KG1 (cell line): ENCODE data around the gene FNDC3B.
"Not testable (repeated sequence)": the region's sequence is repeated elsewhere in the genome, so short reads cannot be mapped to it uniquely, and the experiment has no call there.

ENCODE experiments used
- DNase-seq: peaks from one replicate; lab custom pipeline; 2025; lab: John Stamatoyannopoulos, UW

Gene FNDC3B

DNA sequence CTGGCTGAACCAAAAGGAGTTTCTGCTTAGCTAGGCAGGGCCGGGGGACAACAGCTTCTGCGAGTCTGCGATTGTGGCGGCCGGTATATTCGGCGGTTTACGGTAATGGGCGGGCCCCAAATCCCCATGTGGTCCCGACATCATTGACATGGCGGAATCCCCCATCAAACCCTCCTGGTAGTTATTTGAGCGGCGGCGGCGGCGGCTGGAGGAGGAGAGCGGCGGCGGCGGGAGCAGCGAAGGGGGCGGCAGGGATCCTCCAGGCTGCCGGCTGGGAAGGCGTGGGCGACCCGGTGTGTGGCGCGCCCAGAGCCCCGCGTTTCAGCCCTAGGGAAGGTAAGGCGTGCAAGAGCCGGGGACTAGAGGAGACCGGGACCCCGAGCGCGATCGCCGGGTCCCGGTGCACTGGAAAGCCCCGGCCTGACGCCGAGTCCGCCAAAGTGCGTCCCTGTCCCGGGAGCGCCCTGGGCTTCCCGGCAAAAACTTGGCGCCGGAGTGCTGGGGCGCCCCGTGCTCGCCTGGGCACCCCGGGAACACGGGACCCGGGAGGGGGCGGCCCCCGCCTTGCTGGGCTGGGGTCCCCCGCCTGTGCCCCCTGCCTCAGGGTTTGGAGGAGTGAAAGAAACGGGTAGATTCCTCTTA, at the start of gene FNDC3B:
TSS of gene FNDC3B (plus strand) at position 143 of the 642 bp plus-strand sequence. CDS start 72,902 bp downstream, outside the sequence.
- DNase-seq: peak; percentile 93

DNA sequence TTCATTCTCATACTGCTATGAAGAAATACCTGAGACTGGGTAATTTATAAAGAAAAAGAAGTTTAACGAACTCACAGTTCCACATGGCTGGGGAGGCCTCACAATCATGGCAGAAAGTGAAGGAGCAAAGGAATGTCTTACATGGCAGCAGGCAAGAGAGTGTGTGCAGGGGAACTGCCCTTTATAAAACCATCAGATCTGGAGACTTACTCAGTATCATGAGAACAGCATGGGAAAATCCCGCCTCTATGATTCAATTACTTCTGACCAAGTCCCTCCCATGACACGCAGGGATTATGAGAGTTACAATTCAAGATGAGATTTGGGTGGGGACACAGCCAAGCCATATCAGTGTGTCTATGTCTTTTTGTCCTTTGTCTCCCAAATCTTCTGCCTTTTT, 49.1 kb upstream of the FNDC3B start:
- not testable (repeated sequence) for DNase-seq

DNA sequence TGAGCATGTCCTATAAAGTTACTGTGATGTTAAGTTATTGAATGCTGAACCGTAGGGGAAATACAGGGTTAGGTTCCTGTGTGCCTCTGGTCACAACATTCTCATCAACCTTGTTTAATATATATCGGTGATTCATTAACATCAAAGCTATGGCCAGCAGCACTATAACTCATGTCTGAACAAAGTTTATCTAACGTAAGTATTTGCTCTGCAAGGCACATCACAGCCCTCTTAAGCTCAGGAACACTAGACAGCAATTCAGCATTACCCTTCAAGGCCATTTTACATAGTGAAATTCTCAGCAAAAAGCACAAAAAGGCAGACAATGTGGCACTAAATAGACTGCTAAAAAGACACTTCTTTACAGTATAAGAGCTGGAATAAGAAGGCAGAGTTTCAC, 48.2 kb upstream of the FNDC3B start:
- no peak for DNase-seq

DNA sequence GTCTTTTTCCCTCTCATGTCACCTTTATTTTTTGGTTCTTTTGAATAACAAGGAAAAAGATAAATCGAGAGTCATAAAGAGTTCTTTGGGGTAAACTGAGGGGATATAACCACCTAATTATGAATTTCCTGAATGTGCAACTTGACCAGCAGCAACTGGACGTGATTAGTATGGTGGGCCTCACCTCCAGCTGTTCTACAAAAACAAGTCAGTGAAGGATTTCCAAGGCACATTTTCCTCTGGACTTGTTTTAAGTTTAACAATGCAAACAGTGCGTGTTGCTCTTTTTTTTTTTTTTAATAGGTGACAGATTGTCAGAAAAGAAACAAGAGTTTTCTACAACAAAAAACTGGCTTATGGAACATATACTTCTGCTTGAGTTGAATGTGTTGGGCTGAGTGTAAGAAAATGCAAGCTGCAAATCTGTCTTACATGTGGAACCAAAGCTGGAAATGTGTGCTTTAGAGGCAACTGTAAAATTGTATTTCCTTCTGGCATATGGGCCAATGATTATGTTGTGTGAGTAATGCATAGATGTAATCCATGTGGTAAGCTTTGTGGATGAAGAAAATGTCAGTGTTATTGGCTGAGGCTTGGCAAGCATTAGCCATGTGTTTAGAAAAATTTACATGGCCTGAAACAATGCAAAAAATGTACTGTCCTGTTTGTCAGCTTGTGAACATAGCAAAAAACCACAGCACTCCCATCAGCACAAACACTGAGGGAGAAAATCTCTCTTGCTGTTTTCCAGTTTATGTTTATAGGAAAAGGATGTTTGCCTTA, 44.5 kb upstream of the FNDC3B start:
- DNase-seq: no peak

DNA sequence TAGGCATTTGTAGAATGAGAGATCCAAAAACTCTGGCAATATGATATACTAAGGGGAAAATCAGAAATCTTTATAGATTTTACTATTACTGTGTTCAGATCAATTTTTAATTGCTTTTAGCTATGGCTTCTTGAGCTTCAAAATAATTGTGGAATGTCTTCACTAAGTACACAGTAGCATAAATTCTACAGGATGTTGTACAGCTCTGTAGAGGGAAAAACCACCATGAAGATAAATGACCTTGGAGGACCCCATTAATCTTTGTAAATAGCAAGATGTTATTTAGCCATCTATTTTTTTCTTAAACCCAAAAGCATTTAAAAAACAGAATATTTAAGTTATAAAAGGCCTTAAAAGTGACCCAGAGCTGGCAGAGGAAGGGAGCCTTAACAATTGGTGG, 43.9 kb upstream of the FNDC3B start:
- DNase-seq: no peak

DNA sequence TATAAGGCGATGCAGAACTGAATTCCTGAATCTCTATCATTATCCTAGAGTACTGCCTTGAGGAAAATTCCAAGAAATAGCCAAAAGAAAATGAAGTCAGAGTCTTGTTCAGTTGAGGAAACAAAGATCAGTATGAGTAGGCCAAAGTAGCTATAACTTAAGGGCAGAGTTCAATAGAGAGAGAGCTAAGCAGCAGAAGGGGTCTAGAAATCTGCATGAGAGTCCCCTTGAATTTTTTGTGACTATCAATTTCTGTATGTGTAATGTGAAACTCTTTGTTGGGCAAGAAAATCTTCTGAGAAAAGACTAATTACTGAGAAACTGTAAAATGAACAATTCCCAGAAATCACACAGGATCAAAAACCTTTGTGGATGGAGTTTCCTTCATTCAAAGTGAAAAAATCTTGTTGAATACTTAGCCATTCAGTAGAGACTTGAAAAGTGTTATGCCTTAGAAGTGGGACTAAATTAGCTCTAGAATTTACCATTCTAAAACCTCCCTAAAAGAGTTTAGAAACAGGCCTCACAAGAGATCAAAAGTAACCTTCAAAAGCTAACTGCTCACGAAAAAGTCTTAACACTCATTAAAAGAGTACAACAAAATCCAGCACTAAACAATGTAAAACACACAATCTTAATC, 43.1 kb upstream of the FNDC3B start:
- DNase-seq: no peak

DNA sequence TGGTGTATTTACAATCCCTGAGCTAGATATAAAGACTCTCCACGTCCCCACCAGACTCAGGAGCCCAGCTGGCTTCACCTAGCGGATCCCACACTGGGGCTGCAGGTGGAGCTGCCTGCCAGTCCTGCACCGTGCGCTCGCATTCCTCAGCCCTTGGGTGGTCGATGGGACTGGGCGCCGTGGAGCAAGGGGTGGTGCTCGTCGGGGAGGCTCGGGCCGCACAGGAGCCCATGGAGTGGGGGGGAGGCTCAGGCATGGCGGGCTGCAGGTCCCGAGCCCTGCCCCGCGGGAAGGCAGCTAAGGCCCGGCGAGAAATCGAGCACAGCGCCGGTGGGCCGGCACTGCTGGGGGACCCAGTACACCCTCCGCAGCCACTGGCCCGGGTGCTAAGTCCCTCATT, 40.6 kb upstream of the FNDC3B start:
- DNase-seq: not testable (repeated sequence)

DNA sequence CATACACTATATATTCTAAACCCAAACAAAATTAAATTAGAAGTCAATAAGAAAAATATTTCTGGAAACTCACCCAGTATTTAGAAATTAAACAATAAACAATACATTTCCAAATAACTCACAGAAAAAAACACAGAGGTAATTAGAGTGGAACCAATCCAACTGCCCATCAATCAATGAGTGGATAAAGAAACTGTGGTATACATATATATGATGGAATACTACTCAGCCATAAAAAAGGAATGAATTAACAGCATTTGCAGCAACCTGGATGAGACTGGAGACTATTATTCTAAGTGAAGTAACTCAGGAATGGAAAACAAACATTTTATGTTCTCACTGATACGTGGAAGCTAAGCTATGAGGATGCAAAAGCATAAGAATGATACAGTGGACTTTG, 37.8 kb upstream of the FNDC3B start:
- DNase-seq: not testable (repeated sequence)

DNA sequence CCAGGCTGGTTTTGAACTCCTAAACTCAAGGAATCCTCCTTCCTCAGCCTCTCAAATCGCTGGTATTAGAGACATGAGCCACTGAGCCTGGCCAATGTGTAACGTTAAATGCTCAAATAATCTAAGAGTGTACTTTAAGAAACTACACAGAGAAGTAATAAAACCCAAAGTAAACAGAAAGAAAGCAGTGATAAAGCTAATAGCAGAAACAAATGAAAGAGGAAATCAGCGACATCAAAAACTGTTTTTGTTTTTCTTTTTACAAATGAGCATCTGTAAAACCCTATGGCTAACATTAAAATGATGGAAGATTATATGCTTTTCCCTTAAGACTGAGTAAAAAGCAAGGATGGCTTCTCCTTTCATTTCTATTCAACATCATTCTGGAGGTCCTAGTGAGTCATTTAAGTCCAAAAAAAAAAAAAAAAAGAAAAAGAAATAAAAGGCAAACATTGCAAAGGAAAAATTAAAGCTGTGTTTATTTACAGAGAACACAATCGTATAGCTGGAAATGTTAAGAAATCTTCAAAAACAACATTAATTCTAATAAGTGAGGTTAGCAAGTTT, 36.8 kb upstream of the FNDC3B start:
- no peak for DNase-seq

DNA sequence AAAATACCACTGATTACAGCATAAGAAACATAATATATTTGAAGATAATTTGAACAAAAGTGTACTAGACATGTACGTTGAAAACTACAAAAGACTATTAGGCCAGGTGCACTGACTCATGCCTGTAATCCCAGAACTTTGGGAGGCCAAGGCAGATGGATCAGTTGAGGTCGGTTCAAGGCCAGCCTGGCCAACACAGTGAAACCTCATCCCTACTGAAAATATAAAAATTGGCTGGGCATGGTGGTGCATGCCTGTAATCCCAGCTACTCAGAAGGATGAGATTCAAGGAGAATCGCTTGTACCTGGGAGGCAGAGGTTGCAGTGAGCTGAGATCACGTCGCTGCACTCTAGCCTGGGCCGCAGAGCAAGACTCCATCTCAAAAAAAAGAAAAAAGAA, 36.2 kb upstream of the FNDC3B start:
- DNase-seq: no peak

DNA sequence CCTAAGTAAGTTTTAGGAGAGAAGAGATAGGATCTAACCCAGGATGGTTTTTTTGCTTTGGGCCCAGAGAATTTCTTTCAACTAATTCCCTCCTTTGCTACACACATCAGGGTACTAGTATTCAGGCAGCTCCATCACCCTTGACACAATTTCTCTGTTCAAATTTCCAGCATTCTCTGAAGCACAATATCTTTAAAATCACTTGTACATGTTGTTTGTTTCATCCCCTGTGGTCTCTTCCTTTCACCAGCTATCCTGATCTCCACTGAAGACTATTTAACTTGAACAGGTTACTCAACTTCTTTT, 32.4 kb upstream of the FNDC3B start:
- no peak for DNase-seq

DNA sequence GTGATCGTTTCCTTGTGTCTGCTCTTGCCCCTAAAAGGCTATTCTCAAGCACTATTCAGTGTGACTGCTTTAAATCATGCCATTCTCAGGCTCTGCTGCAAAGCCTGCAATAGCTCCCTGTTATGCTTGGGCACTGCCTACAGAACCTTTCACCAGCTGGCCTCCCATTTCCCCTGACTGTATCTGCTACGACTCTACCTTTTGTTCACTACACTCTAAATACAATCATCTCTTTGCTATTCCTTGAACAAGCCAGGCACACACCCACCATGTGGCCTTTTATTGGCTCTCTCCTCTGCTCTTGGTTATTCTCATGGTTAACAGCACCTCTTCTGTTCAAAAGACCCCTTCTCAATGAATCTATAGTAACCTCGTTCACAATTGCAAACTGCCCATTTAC, 29.6 kb upstream of the FNDC3B start:
- DNase-seq: no peak

DNA sequence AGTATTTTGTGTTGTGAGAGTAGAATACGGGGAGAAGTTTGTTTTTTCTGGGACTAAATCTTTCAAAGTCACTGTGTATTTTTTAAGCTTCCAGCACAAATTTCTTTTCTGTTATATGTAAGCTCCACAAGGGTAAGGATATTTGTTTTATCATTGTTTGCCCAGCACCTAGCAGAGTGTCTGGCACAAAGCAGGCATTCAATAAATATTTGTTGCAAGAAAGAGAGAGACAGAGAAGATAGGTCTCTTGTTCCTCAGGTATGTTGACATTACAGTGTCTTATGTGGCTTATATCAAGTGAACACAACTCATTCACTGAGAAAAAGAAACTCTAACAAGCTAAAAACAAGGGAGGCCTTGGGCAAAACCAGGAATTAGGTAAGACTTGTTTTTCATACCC, 26.6 kb upstream of the FNDC3B start:
- no peak for DNase-seq

DNA sequence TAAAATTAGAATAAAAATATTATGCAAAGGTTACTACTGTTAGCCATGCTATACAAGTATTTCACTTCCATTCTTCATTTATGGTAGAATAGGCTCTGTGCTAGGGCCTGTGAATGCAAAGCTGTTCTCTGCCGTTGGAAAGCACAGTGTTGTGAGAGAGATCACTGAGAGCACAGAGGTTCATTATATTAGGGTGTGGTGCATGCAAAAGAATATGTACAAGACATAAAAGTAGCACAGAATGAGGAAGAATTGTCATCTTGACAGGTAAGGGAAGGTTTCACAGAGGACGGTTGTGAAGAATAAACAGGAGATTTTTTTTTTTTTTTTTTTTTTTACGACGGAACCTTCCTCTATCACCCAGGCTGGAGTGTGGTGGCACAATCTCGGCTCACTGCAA, 25.2 kb upstream of the FNDC3B start:
- no peak for DNase-seq

DNA sequence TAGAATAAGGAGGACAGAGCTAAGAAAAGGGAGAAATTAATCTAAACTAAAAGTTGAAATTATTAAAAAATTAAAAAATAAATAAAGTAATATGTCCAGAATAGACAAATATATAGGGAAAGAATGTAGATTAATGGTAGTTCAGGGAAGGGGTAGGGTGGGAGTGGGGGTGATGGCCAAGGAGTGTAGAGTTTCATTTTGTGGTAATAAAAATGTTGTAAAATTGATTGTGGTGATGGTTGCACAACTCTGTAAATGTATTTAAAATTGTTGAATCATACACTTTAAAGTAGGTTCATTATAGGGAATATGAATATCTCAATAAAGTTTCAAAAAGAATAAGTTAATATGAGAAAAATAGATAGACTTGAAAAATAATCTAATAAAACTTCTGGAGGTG, 21.0 kb upstream of the FNDC3B start:
- DNase-seq: no peak

DNA sequence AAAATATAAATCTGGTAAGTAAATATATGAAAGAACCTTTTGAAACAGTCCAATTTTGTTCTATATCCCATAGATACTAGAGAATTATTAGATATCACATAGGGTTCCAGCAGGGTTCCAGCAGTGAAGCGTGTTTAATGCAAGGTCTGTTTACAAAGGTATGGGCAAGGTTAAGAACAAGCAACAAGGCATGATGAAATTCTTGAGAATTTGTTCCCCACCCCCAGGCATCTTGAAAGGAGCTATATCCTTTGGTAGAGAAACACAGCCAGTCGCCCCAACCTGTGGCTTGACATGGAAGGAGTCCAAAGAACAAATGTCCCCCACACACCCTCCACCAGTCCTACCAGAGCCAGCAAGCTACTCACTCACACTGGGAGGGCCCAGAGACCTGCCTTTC, 18.6 kb upstream of the FNDC3B start:
- DNase-seq: no peak

DNA sequence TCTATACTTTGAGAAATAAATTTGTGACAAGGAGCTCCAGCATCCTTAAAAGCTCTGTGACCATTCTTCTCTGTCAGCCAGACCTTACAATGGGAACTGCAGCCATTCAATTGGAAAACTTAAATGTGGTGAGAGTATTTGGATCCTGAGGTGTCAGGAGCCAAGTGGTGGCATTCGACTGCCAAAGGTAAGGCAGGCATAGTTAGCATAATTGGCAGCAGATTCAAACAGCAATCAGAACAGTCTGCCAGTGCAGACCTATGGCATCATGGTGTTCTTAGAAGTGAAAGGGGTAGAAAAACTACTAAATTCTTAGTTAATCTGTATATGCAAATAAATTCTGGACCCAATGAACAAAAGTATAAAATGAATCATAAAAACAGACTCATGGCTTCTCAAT, 18.2 kb upstream of the FNDC3B start:
- DNase-seq: no peak

DNA sequence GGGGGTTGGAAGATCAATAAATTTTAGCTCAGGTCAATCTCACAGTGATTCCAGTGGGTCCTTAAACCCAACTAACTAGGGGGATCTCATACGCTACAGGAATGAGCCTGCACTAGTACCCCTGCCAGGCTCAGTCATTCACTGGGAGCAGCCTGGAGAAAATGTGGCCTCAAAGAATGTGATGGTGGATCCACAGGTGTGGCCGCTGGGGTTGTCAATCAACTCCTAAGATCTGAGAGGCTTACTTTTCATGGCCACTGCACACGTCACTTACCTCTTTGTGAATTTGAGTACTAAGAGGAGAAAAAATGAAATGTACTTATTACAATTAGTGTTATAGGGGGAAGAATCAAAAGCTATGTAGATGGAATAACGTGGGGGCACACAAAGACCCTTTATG, 17.5 kb upstream of the FNDC3B start:
- no peak for DNase-seq

DNA sequence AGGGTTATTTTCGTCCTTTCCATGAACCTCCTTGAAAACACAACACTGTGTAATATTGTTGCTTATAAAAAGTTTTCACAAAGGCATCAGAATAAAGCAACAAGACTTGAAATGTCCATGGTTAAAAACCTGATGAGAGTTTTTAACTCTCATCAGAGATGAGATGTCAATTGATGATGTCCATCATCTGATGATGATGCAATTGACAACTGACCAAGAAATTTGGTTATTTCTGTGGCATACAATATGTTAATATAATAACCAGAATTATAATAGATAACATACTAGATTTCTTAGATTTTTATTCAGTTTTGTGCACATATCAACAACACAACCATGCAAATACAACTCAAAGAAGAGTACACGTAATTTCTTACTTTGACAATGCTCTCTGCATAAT, 15.5 kb upstream of the FNDC3B start:
- no peak for DNase-seq

DNA sequence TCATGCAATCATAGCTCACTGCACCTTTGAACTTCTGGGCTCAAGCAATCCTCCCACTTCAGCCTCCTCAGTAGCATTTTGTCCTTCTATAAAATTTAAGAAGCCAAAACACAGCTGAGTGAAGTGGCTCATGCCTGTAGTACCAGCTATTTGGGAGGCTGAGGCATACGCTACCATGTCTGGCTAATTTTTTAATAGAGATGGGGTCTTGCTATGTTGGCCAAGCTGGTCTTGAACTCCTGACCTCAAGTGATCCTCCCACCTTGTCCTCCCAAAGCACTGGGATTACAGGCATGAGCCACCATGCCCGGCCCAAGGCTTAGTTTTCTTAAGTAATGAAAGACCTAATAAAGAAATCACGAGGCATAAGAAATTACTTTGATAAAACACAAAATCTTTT, 14.7 kb upstream of the FNDC3B start:
- no peak for DNase-seq

DNA sequence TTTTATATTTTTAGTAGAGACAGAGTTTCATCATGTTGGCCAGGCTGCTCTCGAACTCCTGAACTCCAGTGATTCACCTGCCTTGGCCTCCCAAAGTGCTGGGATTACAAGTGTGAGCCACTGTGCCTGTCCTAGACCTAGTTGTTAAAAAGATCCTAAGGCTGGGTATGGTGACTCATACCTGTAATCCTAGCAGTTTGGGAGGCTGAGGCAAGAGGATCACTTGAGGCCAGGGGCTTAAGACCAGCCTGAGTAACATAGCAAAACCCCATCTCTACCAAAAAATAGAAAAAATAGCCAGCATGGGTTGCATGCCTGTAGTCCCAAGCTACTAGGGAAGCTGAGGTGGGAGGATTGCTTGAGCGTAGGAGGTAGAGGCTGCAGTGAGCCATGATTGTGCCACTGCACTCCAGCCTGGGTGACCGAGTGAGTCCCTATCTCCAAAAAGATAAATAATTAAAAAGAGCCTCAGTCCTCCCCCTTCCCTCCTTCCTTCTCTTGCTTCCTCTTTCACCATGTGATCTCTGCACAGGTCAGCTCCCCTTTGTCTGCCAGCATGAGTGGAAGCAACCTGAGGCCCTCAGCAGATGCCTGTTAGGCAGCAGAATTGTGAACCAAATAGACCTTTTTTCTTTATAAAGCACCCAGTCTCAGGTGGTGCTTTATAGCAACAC, 9.8 kb upstream of the FNDC3B start:
- no peak for DNase-seq

DNA sequence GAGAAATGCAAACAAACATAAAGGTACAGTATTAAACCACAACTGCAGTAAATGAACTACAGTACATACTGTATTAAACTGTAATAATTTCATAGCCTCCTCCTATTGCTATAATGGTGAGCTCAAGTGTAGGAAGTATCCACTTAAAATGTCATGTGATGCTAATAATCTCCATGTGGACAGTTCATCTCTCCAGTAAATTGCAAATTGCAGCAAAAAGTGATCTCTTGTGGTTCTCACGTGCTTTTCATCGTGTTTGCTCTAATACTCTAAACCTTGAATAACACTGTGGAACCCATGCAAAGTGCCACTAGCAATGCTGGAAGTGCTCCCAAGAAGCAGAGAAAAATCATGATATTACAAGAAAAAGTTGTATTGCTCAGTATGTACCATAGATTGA, 9.2 kb upstream of the FNDC3B start:
- no peak for DNase-seq

DNA sequence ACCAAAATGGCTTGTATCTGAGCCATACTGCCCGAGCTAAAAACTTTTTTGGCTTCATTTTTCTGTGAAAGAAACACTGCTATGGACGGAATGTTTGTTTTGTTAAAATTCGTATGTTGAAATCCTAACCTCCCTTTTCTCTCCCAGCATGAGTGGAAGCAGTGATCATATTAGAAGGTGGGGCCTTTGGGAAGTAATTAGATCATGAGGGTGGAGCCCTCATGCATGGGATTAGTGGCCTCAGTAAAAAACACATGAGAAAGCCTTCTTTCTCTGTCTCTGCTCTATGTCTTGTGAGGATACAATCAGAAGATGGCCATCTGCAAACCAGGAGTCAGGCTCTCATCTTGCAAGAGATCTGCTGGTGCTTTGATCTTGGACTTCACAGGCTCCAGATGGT, 7.4 kb upstream of the FNDC3B start:
- no peak for DNase-seq
